SK-N-SH treated with all-trans-retinoic acid at 6 μM for 48 hours (cell line): ENCODE results near the gene FCHSD2.

Experiments
- ATAC-seq: fragments of 200-7000 bp; cut with Tn5 transposase; 3 replicates; pipeline ENCODE4 v1.9.1; 2020; ENCODE audit warnings: mild to moderate bottlenecking, moderate library complexity
- ARNTL ChIP-seq: fragments of 450-650 bp; formaldehyde crosslinking; IDR thresholded peaks from 2 replicates; pipeline ENCODE4 v1.5.0; 2020; ENCODE audit warnings: low read depth, mild to moderate bottlenecking, moderate library complexity, borderline replicate concordance
- BACH2 ChIP-seq: fragments of 250-450 bp; sonication (Bioruptor Pico); IDR thresholded peaks from 2 replicates; pipeline ENCODE4 v1.9.0; 2021; ENCODE audit warnings: mild to moderate bottlenecking, borderline replicate concordance
- ESRRG ChIP-seq: fragments of 250-450 bp; sonication (Bioruptor Pico); IDR thresholded peaks from 2 replicates; pipeline ENCODE4 v1.6.1; 2021; ENCODE audit warnings: mild to moderate bottlenecking
- GLIS3 ChIP-seq: fragments of 250-450 bp; sonication (Bioruptor Pico); IDR thresholded peaks from 2 replicates; pipeline ENCODE4 v1.5.0; 2020; ENCODE audit warnings: mild to moderate bottlenecking, moderate library complexity
- ISL1 ChIP-seq: fragments of 250-450 bp; sonication (Bioruptor Pico); IDR thresholded peaks from 2 replicates; pipeline ENCODE4 v2.1.2; 2022; ENCODE audit warnings: mild to moderate bottlenecking, moderate library complexity
- OSR1 ChIP-seq: fragments of 250-450 bp; sonication (Bioruptor Pico); IDR thresholded peaks from 2 replicates; pipeline ENCODE4 v1.8.0; 2022; ENCODE audit warnings: moderate library complexity, mild to moderate bottlenecking, inconsistent platforms
- PATZ1 ChIP-seq: fragments of 250-450 bp; sonication (Bioruptor Pico); IDR thresholded peaks from 2 replicates; pipeline ENCODE4 v1.8.0; 2020; ENCODE audit warnings: mild to moderate bottlenecking, moderate library complexity, borderline replicate concordance
- POU6F1 ChIP-seq: fragments of 250-450 bp; sonication (Bioruptor Pico); IDR thresholded peaks from 2 replicates; pipeline ENCODE4 v1.8.0; 2021; ENCODE audit warnings: low read depth, mild to moderate bottlenecking, moderate library complexity, borderline replicate concordance
- PPARA ChIP-seq: fragments of 250-450 bp; sonication (Bioruptor Pico); IDR thresholded peaks from 2 replicates; pipeline ENCODE4 v1.5.0; 2020; ENCODE audit warnings: mild to moderate bottlenecking, borderline replicate concordance
- RARB ChIP-seq: fragments of 250-450 bp; sonication (Bioruptor Pico); IDR thresholded peaks from 2 replicates; pipeline ENCODE4 v1.8.0; 2021; ENCODE audit warnings: mild to moderate bottlenecking, moderate library complexity
- SNAI2 ChIP-seq: fragments of 250-450 bp; sonication (Bioruptor Pico); IDR thresholded peaks from 2 replicates; pipeline ENCODE4 v1.5.0; 2020; ENCODE audit warnings: mild to moderate bottlenecking, moderate library complexity
- TCF4 ChIP-seq: fragments of 250-450 bp; sonication (Bioruptor Pico); IDR thresholded peaks from 2 replicates; pipeline ENCODE4 v1.8.0; 2021; ENCODE audit warnings: mild to moderate bottlenecking, moderate library complexity, borderline replicate concordance
- TOX ChIP-seq: fragments of 250-450 bp; sonication (Bioruptor Pico); IDR thresholded peaks from 2 replicates; pipeline ENCODE4 v1.8.0; 2021; ENCODE audit warnings: mild to moderate bottlenecking, moderate library complexity, borderline replicate concordance
- ZFP3 ChIP-seq: fragments of 250-450 bp; sonication (Bioruptor Pico); IDR thresholded peaks from 2 replicates; pipeline ENCODE4 v1.5.0; 2020; ENCODE audit warnings: mild to moderate bottlenecking, moderate library complexity
- ZFP30 ChIP-seq: fragments of 450-650 bp; formaldehyde crosslinking; IDR thresholded peaks from 2 replicates; pipeline ENCODE4 v1.5.0; 2022; ENCODE audit warnings: mild to moderate bottlenecking, moderate library complexity
- ZNF565 ChIP-seq: fragments of 450-650 bp; formaldehyde crosslinking; conservative IDR thresholded peaks from 2 replicates; pipeline ENCODE4 v1.5.0; 2020; ENCODE audit warnings: low read depth, mild to moderate bottlenecking, moderate library complexity
- ZNF70 ChIP-seq: fragments of 450-650 bp; formaldehyde crosslinking; IDR thresholded peaks from 2 replicates; pipeline ENCODE4 v1.5.0; 2020; ENCODE audit warnings: mild to moderate bottlenecking, moderate library complexity
- ZNF8 ChIP-seq: fragments of 450-650 bp; formaldehyde crosslinking; IDR thresholded peaks from 2 replicates; pipeline ENCODE4 v1.5.0; 2020; ENCODE audit warnings: mild to moderate bottlenecking, moderate library complexity
- TF ChIP-seq, protein P1 (sequence below): fragments of 250-450 bp; sonication (Bioruptor Pico); IDR thresholded peaks from 2 replicates; pipeline ENCODE4 v1.5.1; 2021; ENCODE audit warnings: mild to moderate bottlenecking, moderate library complexity
- TF ChIP-seq, protein P2 (sequence below): fragments of 250-450 bp; sonication (Bioruptor Pico); IDR thresholded peaks from 2 replicates; pipeline ENCODE4 v1.5.0; 2020; ENCODE audit warnings: mild to moderate bottlenecking, moderate library complexity

Gene FCHSD2

DNA sequence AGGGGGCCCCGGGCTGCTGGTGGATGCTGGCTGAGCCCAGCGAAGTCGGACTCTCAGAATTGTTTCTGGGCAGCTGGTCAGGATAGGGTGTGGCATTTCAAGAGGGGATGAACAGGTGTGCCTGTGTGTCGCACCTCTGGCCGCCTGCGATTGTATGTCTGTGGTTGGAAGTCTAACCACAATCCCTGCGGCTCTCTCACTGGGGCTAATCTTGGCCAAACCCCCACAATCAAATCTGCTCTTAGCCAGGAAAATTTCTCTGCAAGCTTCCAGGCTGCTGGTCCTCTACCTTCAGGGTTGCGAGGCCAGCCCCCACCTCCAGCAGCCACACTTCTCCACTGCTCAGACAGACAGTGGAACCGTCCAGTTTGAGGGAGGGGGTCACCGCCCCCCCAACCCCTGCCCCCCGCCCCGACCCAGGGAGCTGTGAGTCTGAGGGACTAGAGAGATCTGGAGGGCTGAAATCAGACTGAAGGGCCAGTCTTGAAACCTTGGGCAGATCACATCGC lies 327.0 kb downstream of the FCHSD2 start:
- TF ChIP-seq, protein P1, sequence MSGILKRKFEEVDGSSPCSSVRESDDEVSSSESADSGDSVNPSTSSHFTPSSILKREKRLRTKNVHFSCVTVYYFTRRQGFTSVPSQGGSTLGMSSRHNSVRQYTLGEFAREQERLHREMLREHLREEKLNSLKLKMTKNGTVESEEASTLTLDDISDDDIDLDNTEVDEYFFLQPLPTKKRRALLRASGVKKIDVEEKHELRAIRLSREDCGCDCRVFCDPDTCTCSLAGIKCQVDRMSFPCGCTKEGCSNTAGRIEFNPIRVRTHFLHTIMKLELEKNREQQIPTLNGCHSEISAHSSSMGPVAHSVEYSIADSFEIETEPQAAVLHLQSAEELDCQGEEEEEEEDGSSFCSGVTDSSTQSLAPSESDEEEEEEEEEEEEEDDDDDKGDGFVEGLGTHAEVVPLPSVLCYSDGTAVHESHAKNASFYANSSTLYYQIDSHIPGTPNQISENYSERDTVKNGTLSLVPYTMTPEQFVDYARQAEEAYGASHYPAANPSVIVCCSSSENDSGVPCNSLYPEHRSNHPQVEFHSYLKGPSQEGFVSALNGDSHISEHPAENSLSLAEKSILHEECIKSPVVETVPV (CRISPR knock-in tag) = no peak
- no peak for TF ChIP-seq TCF4 (CRISPR knock-in tag)
- no peak for TF ChIP-seq ISL1 (CRISPR knock-in tag)
- TF ChIP-seq SNAI2 (CRISPR knock-in tag) = no peak
- TF ChIP-seq POU6F1 (CRISPR knock-in tag) = no peak
- no peak for TF ChIP-seq GLIS3 (CRISPR knock-in tag)
- no peak for TF ChIP-seq ZFP3
- TF ChIP-seq RARB (CRISPR knock-in tag) = no peak
- ATAC-seq = no peak

- TF ChIP-seq ZFP3 = no peak
- no peak for TF ChIP-seq OSR1 (CRISPR knock-in tag)
- TF ChIP-seq ARNTL (CRISPR knock-in tag) = no peak
- no peak for TF ChIP-seq ZNF565 (CRISPR knock-in tag)
- ATAC-seq = peak; percentile 86
These were observed 327.6 kb downstream of the FCHSD2 start, which contains the start of gene ATG16L2 for GRCh38 chr11:72814286-72815109. ATG16L2 (plus strand) TSS chr11:72814411; CDS start chr11:72814446, 35 bp downstream.

- no peak for TF ChIP-seq ARNTL (CRISPR knock-in tag)
- no peak for TF ChIP-seq SNAI2 (CRISPR knock-in tag)
- TF ChIP-seq ZNF70 (CRISPR knock-in tag) = no peak
- no peak for TF ChIP-seq PATZ1 (CRISPR knock-in tag)
- TF ChIP-seq, protein P1 (CRISPR knock-in tag) = no peak
- 0 out of 2 replicates have a peak, but pooled peaks have one; percentile 41 for TF ChIP-seq ZNF8
- no peak for TF ChIP-seq POU6F1 (CRISPR knock-in tag)
- no peak for TF ChIP-seq ESRRG
- peak; percentile 87 for TF ChIP-seq ZFP3
- TF ChIP-seq PPARA (CRISPR knock-in tag) = no peak
- peak; percentile 77 for ATAC-seq
These were observed 328.3 kb downstream of the FCHSD2 start for GRCh38 chr11:72813740-72814285.

GRCh38 chr11:72812967-72813739 lies 329.0 kb downstream of the FCHSD2 start:
- peak; percentile 56 for ATAC-seq
- TF ChIP-seq ZNF8 (no peak), RARB (CRISPR knock-in tag) (no peak), TCF4 (CRISPR knock-in tag) (no peak), ISL1 (CRISPR knock-in tag) (no peak), SNAI2 (CRISPR knock-in tag) (no peak), ESRRG (no peak), TOX (no peak), ZFP30 (CRISPR knock-in tag) (no peak), BACH2 (CRISPR knock-in tag) (no peak)
- TF ChIP-seq, protein P2, sequence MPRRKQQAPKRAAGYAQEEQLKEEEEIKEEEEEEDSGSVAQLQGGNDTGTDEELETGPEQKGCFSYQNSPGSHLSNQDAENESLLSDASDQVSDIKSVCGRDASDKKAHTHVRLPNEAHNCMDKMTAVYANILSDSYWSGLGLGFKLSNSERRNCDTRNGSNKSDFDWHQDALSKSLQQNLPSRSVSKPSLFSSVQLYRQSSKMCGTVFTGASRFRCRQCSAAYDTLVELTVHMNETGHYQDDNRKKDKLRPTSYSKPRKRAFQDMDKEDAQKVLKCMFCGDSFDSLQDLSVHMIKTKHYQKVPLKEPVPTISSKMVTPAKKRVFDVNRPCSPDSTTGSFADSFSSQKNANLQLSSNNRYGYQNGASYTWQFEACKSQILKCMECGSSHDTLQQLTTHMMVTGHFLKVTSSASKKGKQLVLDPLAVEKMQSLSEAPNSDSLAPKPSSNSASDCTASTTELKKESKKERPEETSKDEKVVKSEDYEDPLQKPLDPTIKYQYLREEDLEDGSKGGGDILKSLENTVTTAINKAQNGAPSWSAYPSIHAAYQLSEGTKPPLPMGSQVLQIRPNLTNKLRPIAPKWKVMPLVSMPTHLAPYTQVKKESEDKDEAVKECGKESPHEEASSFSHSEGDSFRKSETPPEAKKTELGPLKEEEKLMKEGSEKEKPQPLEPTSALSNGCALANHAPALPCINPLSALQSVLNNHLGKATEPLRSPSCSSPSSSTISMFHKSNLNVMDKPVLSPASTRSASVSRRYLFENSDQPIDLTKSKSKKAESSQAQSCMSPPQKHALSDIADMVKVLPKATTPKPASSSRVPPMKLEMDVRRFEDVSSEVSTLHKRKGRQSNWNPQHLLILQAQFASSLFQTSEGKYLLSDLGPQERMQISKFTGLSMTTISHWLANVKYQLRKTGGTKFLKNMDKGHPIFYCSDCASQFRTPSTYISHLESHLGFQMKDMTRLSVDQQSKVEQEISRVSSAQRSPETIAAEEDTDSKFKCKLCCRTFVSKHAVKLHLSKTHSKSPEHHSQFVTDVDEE = no peak
